Measurements from ENCODE around the gene GAL.

Gene GAL

GRCh38 chr11:68694431-68695297, 10.3 kb downstream of the GAL start:
- no peaks in the 10 kb centered on the region for H3K36me3 ChIP-seq (ENCODE audit: control insufficient read depth, insufficient read depth, low read length, severe bottlenecking)
- H3K9me3 ChIP-seq (ENCODE audit: control insufficient read depth, low read length) = peaks cover 34% of the 10 kb centered on the region

GRCh38 chr11:68695531-68695930, 11.2 kb downstream of the GAL start:
- Histone ChIP-seq H3K9me3 (ENCODE audit: control insufficient read depth, low read length) (peaks cover 34% of the 10 kb centered on the region), H3K27me3 (replicated peaks; ENCODE audit: control insufficient read depth, insufficient read depth, low read length) (peaks cover 37% of the 10 kb centered on the region), H3K4me1 (ENCODE audit: control insufficient read depth, insufficient read depth, low read length) (no peaks in the 10 kb centered on the region), H3K9ac (ENCODE audit: low read length) (no peak overlapping the region), H3K4me3 (ENCODE audit: low read length) (no peak overlapping the region), H3K36me3 (ENCODE audit: control insufficient read depth, insufficient read depth, low read length, severe bottlenecking) (no peaks in the 10 kb centered on the region)
- DNase-seq (ENCODE audit: low read depth) = no peak

More at GRCh38 chr11:68694431-68695297, 10.3 kb downstream of the GAL start:
- Histone ChIP-seq H3K27me3 (replicated peaks; ENCODE audit: control insufficient read depth, insufficient read depth, low read length) (peaks cover 46% of the 10 kb centered on the region), H3K4me3 (ENCODE audit: low read length) (no peak overlapping the region), H3K4me1 (ENCODE audit: control insufficient read depth, insufficient read depth, low read length) (no peaks in the 10 kb centered on the region), H3K9ac (ENCODE audit: low read length) (no peak overlapping the region)
- DNase-seq (ENCODE audit: low read depth) = no peak

DNA sequence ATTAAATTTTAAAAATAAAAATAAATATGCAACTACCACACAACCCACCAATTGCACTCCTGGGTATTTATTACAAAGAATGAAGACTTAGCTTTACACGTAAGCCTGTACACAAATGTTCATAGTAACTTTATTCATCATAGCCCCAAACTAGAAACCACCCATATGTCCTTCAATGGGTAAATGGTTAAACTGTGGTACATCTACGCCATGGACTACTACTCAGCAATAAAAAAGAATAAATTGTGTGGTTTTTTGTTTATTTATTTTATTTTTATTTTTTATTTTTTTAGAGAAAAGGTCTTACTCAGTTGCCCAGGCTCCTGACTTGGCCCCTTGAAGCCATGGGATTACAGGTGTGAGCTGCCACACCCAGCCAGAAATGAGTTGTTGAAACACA, 14.6 kb downstream of the GAL start:
- H3K9me3 ChIP-seq (ENCODE audit: control insufficient read depth, low read length) = peaks cover 39% of the 10 kb centered on the region
- no peak overlapping the region for H3K9ac ChIP-seq (ENCODE audit: low read length)
- H3K4me3 ChIP-seq (ENCODE audit: low read length) = no peak overlapping the region
- H3K36me3 ChIP-seq (ENCODE audit: control insufficient read depth, insufficient read depth, low read length, severe bottlenecking) = no peaks in the 10 kb centered on the region
- no peak for DNase-seq (ENCODE audit: low read depth)
- H3K4me1 ChIP-seq (ENCODE audit: control insufficient read depth, insufficient read depth, low read length) = no peaks in the 10 kb centered on the region
- peaks cover 41% of the 10 kb centered on the region for H3K27me3 ChIP-seq (replicated peaks; ENCODE audit: control insufficient read depth, insufficient read depth, low read length)

DNA sequence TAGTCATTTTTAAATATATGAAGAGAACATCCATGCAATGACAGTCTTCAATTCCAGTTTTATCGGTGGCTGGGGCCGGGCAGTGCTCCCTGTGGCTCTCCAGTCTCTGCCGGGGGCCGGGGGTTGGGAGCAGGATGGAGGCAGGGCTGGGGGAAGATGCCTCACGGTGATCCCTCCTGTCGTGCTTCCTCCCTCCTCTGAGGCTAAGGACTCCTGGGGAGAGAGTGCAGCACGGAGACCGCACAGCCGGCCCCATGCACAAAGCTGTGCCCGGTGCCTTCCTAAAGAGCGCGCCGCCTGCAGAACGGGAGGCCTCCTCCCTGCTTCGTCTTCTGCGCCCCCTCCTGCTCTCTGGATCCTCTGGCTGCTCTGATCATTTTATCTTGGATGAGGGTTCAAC, 20.5 kb downstream of the GAL start:
- Histone ChIP-seq H3K27me3 (replicated peaks; ENCODE audit: control insufficient read depth, insufficient read depth, low read length) (peaks cover 72% of the 10 kb centered on the region), H3K9ac (ENCODE audit: low read length) (no peak overlapping the region), H3K4me3 (ENCODE audit: low read length) (no peak overlapping the region), H3K9me3 (ENCODE audit: control insufficient read depth, low read length) (peaks cover 5% of the 10 kb centered on the region), H3K36me3 (ENCODE audit: control insufficient read depth, insufficient read depth, low read length, severe bottlenecking) (no peaks in the 10 kb centered on the region), H3K4me1 (ENCODE audit: control insufficient read depth, insufficient read depth, low read length) (no peaks in the 10 kb centered on the region)
- DNase-seq (ENCODE audit: low read depth) = no peak

GRCh38 chr11:68707527-68707926, 23.2 kb downstream of the GAL start:
- DNase-seq (ENCODE audit: low read depth) = no peak
- Histone ChIP-seq H3K4me1 (ENCODE audit: control insufficient read depth, insufficient read depth, low read length) (no peaks in the 10 kb centered on the region), H3K4me3 (ENCODE audit: low read length) (no peak overlapping the region), H3K9ac (ENCODE audit: low read length) (no peak overlapping the region), H3K36me3 (ENCODE audit: control insufficient read depth, insufficient read depth, low read length, severe bottlenecking) (no peaks in the 10 kb centered on the region), H3K9me3 (ENCODE audit: control insufficient read depth, low read length) (no peaks in the 10 kb centered on the region), H3K27me3 (replicated peaks; ENCODE audit: control insufficient read depth, insufficient read depth, low read length) (peaks cover 90% of the 10 kb centered on the region)

DNA sequence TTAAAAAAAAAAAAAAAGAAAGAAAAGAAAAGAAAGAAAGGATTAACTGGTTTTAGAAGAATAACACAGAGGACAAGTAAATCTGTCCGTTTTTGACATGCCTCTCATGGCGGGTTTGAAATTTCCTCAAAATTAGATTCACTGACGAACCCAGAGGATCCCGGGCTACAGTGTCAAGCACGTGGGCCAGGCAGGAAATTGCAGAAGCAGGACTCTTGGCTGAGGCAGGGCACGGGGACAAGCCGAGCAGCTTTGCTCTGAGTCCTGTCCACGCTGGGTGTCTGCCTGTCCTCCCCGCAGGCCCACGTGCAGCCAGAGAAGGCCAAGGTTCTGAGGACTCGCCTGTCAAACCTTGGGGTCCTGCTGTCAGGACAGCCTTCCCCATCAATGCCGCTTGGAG, 24.7 kb downstream of the GAL start:
- Histone ChIP-seq H3K9ac (ENCODE audit: low read length) (no peak overlapping the region), H3K36me3 (ENCODE audit: control insufficient read depth, insufficient read depth, low read length, severe bottlenecking) (no peaks in the 10 kb centered on the region), H3K27me3 (replicated peaks; ENCODE audit: control insufficient read depth, insufficient read depth, low read length) (peaks cover 90% of the 10 kb centered on the region), H3K4me1 (ENCODE audit: control insufficient read depth, insufficient read depth, low read length) (no peaks in the 10 kb centered on the region), H3K9me3 (ENCODE audit: control insufficient read depth, low read length) (no peaks in the 10 kb centered on the region), H3K4me3 (ENCODE audit: low read length) (no peak overlapping the region)
- DNase-seq (ENCODE audit: low read depth) = no peak

- DNase-seq (ENCODE audit: low read depth) = no peak
- no peaks in the 10 kb centered on the region for H3K9me3 ChIP-seq (ENCODE audit: control insufficient read depth, low read length)
- H3K36me3 ChIP-seq (ENCODE audit: control insufficient read depth, insufficient read depth, low read length, severe bottlenecking) = no peaks in the 10 kb centered on the region
- H3K4me1 ChIP-seq (ENCODE audit: control insufficient read depth, insufficient read depth, low read length) = no peaks in the 10 kb centered on the region
- no peak overlapping the region for H3K4me3 ChIP-seq (ENCODE audit: low read length)
- no peak overlapping the region for H3K9ac ChIP-seq (ENCODE audit: low read length)
- H3K27me3 ChIP-seq (replicated peaks; ENCODE audit: control insufficient read depth, insufficient read depth, low read length) = peaks cover 91% of the 10 kb centered on the region
Measured at GRCh38 chr11:68710409-68710808, 26.1 kb downstream of the GAL start.

- no peak for DNase-seq (ENCODE audit: low read depth)
- no peak overlapping the region for H3K9ac ChIP-seq (ENCODE audit: low read length)
- peaks cover 3% of the 10 kb centered on the region for H3K9me3 ChIP-seq (ENCODE audit: control insufficient read depth, low read length)
- H3K4me3 ChIP-seq (ENCODE audit: low read length) = no peak overlapping the region
- no peaks in the 10 kb centered on the region for H3K36me3 ChIP-seq (ENCODE audit: control insufficient read depth, insufficient read depth, low read length, severe bottlenecking)
- peaks cover 89% of the 10 kb centered on the region for H3K27me3 ChIP-seq (replicated peaks; ENCODE audit: control insufficient read depth, insufficient read depth, low read length)
- no peaks in the 10 kb centered on the region for H3K4me1 ChIP-seq (ENCODE audit: control insufficient read depth, insufficient read depth, low read length)
Measured at GRCh38 chr11:68711114-68711513, 26.8 kb downstream of the GAL start.

DNA sequence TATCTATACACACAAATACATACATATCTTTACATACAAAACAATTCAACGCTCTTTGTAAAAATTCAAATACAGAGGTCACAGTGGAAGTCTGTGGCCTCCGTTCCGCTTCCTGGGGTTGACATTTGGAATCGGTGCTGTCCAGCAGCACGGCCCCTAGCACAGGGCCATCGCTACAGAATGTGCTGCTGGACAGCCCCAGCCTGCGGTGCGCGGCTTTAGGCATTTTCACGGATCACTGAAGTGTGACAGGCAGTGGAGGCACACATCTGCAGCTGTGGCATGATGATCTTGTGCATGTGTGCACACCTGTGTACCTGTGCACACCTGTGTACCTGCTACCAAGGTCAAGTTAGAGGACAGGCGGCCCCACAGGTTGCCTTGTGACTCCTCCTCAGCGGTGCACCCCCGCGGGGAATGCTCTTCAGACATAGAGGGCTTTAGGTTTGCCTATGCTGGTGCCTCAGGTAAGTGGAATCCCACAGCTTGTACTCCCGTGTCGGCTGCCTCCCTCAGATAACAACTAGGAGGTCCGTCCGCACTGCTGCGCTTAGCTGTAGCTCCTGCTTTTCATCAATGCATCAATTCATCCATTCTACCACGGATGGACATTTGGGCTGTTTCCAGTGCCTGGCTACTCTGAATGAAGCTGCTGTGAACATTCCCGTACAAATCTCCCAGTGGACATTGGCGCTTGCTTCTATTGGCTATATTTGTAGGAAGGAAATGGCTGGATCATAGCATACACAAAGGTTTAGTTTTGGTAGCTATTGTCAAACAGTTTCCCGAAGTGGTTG, 29.9 kb downstream of the GAL start:
- H3K9ac ChIP-seq (ENCODE audit: low read length) = no peak overlapping the region
- no peak for DNase-seq (ENCODE audit: low read depth)
- H3K4me1 ChIP-seq (ENCODE audit: control insufficient read depth, insufficient read depth, low read length) = no peaks in the 10 kb centered on the region
- no peaks in the 10 kb centered on the region for H3K36me3 ChIP-seq (ENCODE audit: control insufficient read depth, insufficient read depth, low read length, severe bottlenecking)
- H3K4me3 ChIP-seq (ENCODE audit: low read length) = no peak overlapping the region
- peaks cover 28% of the 10 kb centered on the region for H3K9me3 ChIP-seq (ENCODE audit: control insufficient read depth, low read length)
- H3K27me3 ChIP-seq (replicated peaks; ENCODE audit: control insufficient read depth, insufficient read depth, low read length) = peaks cover 84% of the 10 kb centered on the region

DNA sequence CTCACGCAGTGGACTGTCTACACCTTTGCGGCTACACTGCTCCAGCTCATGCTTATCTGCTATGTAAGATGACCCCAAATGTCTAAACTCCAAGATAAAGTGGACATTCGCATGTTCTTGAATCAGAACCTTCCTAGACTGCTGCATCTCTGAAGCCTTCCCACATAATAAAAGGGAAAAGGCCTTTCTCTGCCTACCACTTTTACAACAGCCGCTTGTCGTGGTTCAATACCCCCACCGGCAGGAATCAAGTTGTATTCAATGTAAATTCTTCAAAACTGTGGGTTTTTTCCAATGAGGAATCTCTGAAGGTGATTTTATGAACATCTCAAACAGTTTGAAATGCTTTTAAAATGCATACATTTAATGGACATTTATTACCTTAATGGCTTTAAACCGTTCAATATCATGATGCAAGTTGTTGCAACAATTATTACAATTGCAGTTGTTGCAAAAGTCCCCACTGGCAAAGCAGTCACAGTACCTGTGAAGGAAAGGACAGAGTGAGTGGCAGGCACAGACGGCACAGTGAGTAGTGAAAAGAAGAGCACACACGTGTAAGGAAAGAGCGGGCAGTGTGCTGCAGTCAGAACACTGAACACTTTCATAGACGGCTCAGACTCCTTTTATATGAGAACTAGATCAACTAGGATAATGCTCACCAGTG, 31.2 kb downstream of the GAL start:
- no peak overlapping the region for H3K9ac ChIP-seq (ENCODE audit: low read length)
- peaks cover 40% of the 10 kb centered on the region for H3K9me3 ChIP-seq (ENCODE audit: control insufficient read depth, low read length)
- no peak for DNase-seq (ENCODE audit: low read depth)
- H3K4me1 ChIP-seq (ENCODE audit: control insufficient read depth, insufficient read depth, low read length) = no peaks in the 10 kb centered on the region
- H3K4me3 ChIP-seq (ENCODE audit: low read length) = no peak overlapping the region
- H3K36me3 ChIP-seq (ENCODE audit: control insufficient read depth, insufficient read depth, low read length, severe bottlenecking) = no peaks in the 10 kb centered on the region
- peaks cover 86% of the 10 kb centered on the region for H3K27me3 ChIP-seq (replicated peaks; ENCODE audit: control insufficient read depth, insufficient read depth, low read length)

DNA sequence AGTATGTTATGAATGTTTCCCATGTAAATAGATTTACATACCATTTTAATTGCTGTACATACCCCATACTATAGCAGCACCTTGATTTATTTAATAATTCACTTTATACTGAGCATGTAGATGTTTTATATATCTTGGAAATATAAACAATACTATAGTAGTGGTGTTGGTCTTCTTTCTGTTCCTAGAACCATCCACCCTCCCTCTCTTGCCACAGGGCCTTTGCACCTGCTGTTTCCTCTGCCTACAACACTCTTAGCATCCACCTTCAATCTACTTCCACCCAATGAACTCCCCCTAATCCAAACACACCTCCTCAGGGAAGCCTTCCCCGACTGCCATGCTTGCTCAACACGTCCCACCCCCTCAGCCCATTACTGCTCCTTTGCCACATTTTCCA, 36.7 kb downstream of the GAL start:
- no peak for DNase-seq (ENCODE audit: low read depth)
- H3K36me3 ChIP-seq (ENCODE audit: control insufficient read depth, insufficient read depth, low read length, severe bottlenecking) = no peaks in the 10 kb centered on the region
- no peak overlapping the region for H3K4me3 ChIP-seq (ENCODE audit: low read length)
- H3K4me1 ChIP-seq (ENCODE audit: control insufficient read depth, insufficient read depth, low read length) = no peaks in the 10 kb centered on the region
- peaks cover 73% of the 10 kb centered on the region for H3K27me3 ChIP-seq (replicated peaks; ENCODE audit: control insufficient read depth, insufficient read depth, low read length)
- no peak overlapping the region for H3K9ac ChIP-seq (ENCODE audit: low read length)
- peaks cover 38% of the 10 kb centered on the region for H3K9me3 ChIP-seq (ENCODE audit: control insufficient read depth, low read length)
